Right cardiac atrium (tissue), 5 donors: ENCODE results near the gene PPP1R1C. TPM values are rescaled to one million over a fixed set of nuclear protein-coding genes. Genes with fewer than 3 reads are reported as not detected.
A peak's percentile ranks its signal among the peaks of the same experiment; 100 is the strongest.

ENCODE experiments used
- ATAC-seq, 2 donors: fragments of 200-7000 bp; cut with Tn5 transposase; one replicate each; pipeline versions ENCODE4 v1.8.0 to v1.9.1; 2020; ENCODE audit warnings: moderate library complexity in 2 of 2, mild to moderate bottlenecking in 1 of 2
- DNase-seq, 3 donors: peaks; one replicate each; pipeline ENCODE4 v3.0.0-alpha.2; 2020
- H3K27ac ChIP-seq: one replicate; pipeline ENCODE4 v1.5.1; 2013; ENCODE audit warnings: mild to moderate bottlenecking, low read length, control low read depth, moderate library complexity
- H3K27me3 ChIP-seq: one replicate; pipeline ENCODE4 v1.6.1; 2013; ENCODE audit not compliant: control insufficient read depth, insufficient read depth
- H3K4me1 ChIP-seq: one replicate; pipeline ENCODE4 v1.6.1; 2013; ENCODE audit warnings: low read length; ENCODE audit not compliant: control insufficient read depth, insufficient read depth
- H3K4me3 ChIP-seq: one replicate; pipeline ENCODE4 v1.5.1; 2013; ENCODE audit warnings: low read length, control low read depth
- H3K9me3 ChIP-seq: one replicate; pipeline ENCODE4 v1.6.1; 2013; ENCODE audit warnings: low read length; ENCODE audit not compliant: control insufficient read depth
- WGBS: extraction: QIAGEN DNeasy Blood & Tissue Kit; methylation state at CpG from one replicate; pipeline ENCODE4 v1.1.7; 2013; 5-methylcytosine and 5-hydroxymethylcytosine counted together
- intact Hi-C, 4 donors: fragments of 100-400 bp; cut with DNase I; formaldehyde crosslinking; loops; one replicate each; pipeline versions ENCODE4 v1.11.0 to v1.14.0; 2022 to 2023
- polyA plus RNA-seq: library from polyadenylated mRNA; stranded (reverse); fragments of 200-250 nt; gene quantifications from one replicate; pipeline ENCODE4 v1.2.3, GENCODE V29; 2013
- total RNA-seq, 4 donors: library from RNA; stranded (reverse); fragmentation: NEBNext Ultra II Directional; extraction: Animal tissue kit (Norgen Biotek cat#: 25700); gene quantifications; one replicate each; pipeline ENCODE4 v1.2.1, GENCODE V29; 2021
- donor health status: healthy with polysubstance abuse.
- donor health status: DM: no; HTN: yes; CAD: no.
- donor health status: DM: no; HTN: no; CAD: no.
- donor health status: DM: no; HTN: yes; CAD: no; lungs with severe emphysema.
- donor health status: DM: yes; HTN: yes; CAD: no.

PPP1R1C gene
- total and polyA plus RNA-seq, 5 donors = 5.5 to 18.0 (median 12.0) TPM

GRCh38 chr2:182113334-182113733, 127.7 kb downstream of the PPP1R1C start:
- ATAC-seq = no peak
- Histone ChIP-seq H3K4me3 (no peak overlapping the region), H3K27me3 (no peaks in the 10 kb centered on the region), H3K4me1 (no peaks in the 10 kb centered on the region), H3K27ac (no peak overlapping the region), H3K9me3 (no peaks in the 10 kb centered on the region)
- no peak for DNase-seq
- intact Hi-C loops = no loop called here
- WGBS = 70% methylated on average over 3 of the region's 3 CpGs

DNA sequence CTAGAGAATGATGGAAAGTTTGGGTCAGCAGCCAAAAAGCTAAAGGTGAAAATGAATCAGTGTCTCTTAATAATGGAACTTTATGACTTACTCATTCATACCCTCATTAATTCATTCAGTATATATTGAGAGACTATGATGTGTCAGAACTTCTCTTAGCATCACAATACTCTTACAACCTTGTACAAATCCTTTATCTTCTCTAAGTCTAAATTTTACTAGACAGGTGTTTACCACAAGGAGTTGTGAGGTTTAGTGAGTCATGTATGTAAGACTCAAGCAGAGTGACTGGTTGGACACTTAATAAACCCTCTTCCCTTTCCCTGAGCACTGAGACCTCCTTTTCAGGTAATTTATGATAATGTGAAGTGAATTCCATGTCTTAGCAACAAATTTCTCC, 129.6 kb downstream of the PPP1R1C start:
- no peak for ATAC-seq
- H3K9me3 ChIP-seq = no peaks in the 10 kb centered on the region
- intact Hi-C loops = no loop called here

GRCh38 chr2:182116774-182117173, 131.1 kb downstream of the PPP1R1C start:
- DNase-seq (no peak), ATAC-seq (no peak)
- intact Hi-C loops = no loop called here
- Histone ChIP-seq H3K27ac (no peak overlapping the region), H3K9me3 (no peaks in the 10 kb centered on the region), H3K27me3 (no peaks in the 10 kb centered on the region), H3K4me1 (no peaks in the 10 kb centered on the region), H3K4me3 (no peak overlapping the region)
- WGBS = 92% methylated on average over 2 of the region's 2 CpGs

More for the DNA sequence above, 129.6 kb downstream of the PPP1R1C start:
- DNase-seq = no peak
- Histone ChIP-seq H3K27ac (no peak overlapping the region), H3K4me1 (no peaks in the 10 kb centered on the region), H3K27me3 (no peaks in the 10 kb centered on the region), H3K4me3 (no peak overlapping the region)

DNA sequence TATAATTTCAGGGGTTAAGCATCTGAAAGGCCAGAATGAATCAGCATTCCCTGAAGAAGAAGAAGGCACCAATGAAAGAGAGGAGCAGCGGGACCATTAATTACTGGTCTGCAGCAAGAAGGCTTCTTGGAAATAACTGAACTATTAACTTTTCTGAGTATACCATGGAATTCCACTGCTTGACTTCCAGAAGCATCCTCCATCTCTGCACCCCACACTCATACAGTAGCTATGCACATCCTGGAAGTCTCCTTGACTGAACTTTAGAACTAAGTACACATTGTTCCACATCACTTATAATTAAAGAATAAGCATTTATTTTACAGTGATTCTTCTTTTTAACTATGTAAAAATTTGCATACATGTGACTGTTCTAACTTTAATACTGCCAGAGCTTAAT, 131.5 kb downstream of the PPP1R1C start:
- no peak overlapping the region for H3K4me3 ChIP-seq
- intact Hi-C loops = no loop called here
- H3K9me3 ChIP-seq = no peaks in the 10 kb centered on the region
- no peaks in the 10 kb centered on the region for H3K27me3 ChIP-seq
- DNase-seq = no peak
- 90% methylated on average over 1 of the region's 1 CpG for WGBS
- ATAC-seq = no peak
- no peak overlapping the region for H3K27ac ChIP-seq
- no peaks in the 10 kb centered on the region for H3K4me1 ChIP-seq

DNA sequence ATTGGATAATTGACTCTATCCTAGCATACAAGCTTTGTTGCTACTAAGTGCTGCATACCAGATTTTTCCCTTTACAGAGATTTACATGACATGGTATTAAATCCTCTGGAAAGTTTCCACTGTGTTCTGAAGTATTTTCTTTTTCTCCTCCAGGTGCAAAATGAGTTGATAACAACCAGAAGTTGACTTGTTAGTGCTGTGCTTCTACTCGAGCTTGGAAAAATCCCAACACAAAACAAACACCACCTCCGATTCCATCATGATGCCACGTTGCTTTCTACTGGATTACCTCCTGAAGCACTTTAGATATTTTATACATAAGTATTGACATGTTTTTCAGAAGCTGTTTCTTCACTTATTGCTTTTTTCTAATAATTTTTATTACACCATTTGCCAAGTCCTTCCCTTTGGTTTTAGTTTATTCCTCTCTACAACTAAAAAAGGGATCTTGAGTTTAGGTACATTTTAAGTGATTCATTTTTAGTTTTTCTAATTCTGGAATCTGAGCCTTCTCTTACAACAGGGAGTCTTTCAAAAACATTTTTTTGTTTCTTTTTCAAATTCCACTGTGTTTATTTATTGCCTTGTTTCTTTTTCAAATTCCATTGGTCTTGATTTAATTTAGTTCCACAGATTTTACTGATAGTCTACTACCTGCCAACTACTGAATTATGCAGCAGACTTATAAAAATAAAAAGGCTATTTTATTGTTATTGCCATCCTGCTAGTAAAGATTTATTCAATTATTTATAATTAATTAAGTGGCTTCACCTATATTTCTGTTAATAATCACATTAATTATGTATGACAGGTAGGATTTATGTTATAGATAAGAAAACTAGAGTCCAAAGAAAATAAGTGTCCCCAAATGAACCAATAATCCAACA, 143.4 kb downstream of the PPP1R1C start:
- 61% methylated on average over 3 of the region's 3 CpGs for WGBS
- no peak for DNase-seq
- Histone ChIP-seq H3K4me3 (no peak overlapping the region), H3K4me1 (peaks cover 4% of the 10 kb centered on the region), H3K9me3 (no peaks in the 10 kb centered on the region), H3K27me3 (no peaks in the 10 kb centered on the region), H3K27ac (no peak overlapping the region)
- ATAC-seq = no peak
- intact Hi-C loops = no loop called here

GRCh38 chr2:182132605-182133004, 147.0 kb downstream of the PPP1R1C start:
- intact Hi-C loops = no loop called here
- Histone ChIP-seq H3K27me3 (no peaks in the 10 kb centered on the region), H3K9me3 (no peaks in the 10 kb centered on the region), H3K4me3 (no peak overlapping the region), H3K4me1 (peaks cover 4% of the 10 kb centered on the region), H3K27ac (no peak overlapping the region)
- ATAC-seq (no peak), DNase-seq (no peak)

GRCh38 chr2:182133195-182133891, 147.7 kb downstream of the PPP1R1C start:
- no peak overlapping the region for H3K27ac ChIP-seq
- intact Hi-C loops = no loop called here
- H3K27me3 ChIP-seq = no peaks in the 10 kb centered on the region
- ATAC-seq (no peak), DNase-seq (no peak)
- peaks cover 4% of the 10 kb centered on the region for H3K4me1 ChIP-seq
- no peaks in the 10 kb centered on the region for H3K9me3 ChIP-seq
- 55% methylated on average over 1 of the region's 1 CpG for WGBS
- no peak overlapping the region for H3K4me3 ChIP-seq

DNA sequence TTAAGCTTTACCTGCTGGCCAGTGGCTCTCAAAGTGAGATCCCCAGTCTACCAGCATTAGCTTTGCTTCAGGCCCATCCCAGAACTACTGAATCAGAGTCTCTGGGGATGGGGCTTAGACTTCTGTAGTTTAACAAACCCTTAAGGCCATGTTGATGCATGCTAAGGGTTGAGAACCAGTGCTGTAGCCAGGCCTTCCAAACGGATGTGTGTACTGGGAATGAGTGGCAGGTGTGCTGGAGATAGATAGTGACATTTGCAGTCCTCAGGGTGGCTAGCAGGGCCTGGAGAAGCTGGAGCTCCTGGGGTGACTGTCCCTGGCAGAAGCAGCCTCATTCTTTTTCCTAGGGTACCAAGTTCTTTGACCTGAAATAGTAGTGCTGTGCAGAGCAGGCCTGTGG, 148.5 kb downstream of the PPP1R1C start:
- H3K4me1 ChIP-seq = peaks cover 4% of the 10 kb centered on the region
- ATAC-seq = no peak
- WGBS = 46% methylated on average over 1 of the region's 1 CpG
- H3K27me3 ChIP-seq = no peaks in the 10 kb centered on the region
- intact Hi-C loops = no loop called here
- no peak overlapping the region for H3K27ac ChIP-seq
- H3K4me3 ChIP-seq = no peak overlapping the region
- no peak for DNase-seq
- no peaks in the 10 kb centered on the region for H3K9me3 ChIP-seq

- peak in 1 of 2 donors; percentile 40 for ATAC-seq
- no peaks in the 10 kb centered on the region for H3K9me3 ChIP-seq
- no peak overlapping the region for H3K27ac ChIP-seq
- no peak overlapping the region for H3K4me3 ChIP-seq
- 34% methylated on average over 6 of the region's 6 CpGs for WGBS
- DNase-seq = no peak
- H3K27me3 ChIP-seq = no peaks in the 10 kb centered on the region
- peaks cover 2% of the 10 kb centered on the region for H3K4me1 ChIP-seq
- intact Hi-C loops = no loop called here
Observed at GRCh38 chr2:182142062-182142461, 156.4 kb downstream of the PPP1R1C start.

GRCh38 chr2:182144041-182144775, 158.6 kb downstream of the PPP1R1C start:
- H3K9me3 ChIP-seq = no peaks in the 10 kb centered on the region
- peaks cover 4% of the 10 kb centered on the region for H3K4me1 ChIP-seq
- no peak overlapping the region for H3K27ac ChIP-seq
- H3K4me3 ChIP-seq = no peak overlapping the region
- 61% methylated on average over 7 of the region's 7 CpGs for WGBS
- no peak for ATAC-seq
- intact Hi-C loops = no loop called here
- no peak for DNase-seq
- no peaks in the 10 kb centered on the region for H3K27me3 ChIP-seq

DNA sequence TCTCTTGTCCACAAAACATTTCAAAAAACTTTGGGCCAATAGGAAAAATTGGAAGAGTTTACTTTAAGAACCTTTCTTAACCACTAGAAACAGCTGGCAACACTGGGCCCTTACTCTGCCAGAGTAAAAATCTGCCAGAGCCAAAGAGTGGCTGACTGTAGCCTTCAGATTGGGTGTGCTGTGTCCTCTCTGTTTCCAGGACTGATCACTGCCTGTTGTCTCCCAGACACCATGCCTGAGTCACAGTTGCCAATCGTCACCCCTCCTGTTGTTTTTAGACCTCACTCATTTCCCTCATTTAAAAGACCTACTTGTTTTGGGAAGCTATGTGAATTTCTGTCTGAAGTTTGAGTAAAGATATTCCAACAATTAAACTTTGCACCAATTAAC, 159.1 kb downstream of the PPP1R1C start:
- 11% methylated on average over 1 of the region's 1 CpG for whole genome bisulfite sequencing
- intact Hi-C loops = no loop called here

More for the DNA sequence above, 159.1 kb downstream of the PPP1R1C start:
- DNase-seq (peak; percentile 53 to 83 (median 65)), ATAC-seq (peak; percentile 91)
- no peak overlapping the region for H3K4me3 ChIP-seq
- no peaks in the 10 kb centered on the region for H3K9me3 ChIP-seq
- no peaks in the 10 kb centered on the region for H3K27me3 ChIP-seq
- H3K4me1 ChIP-seq = peaks cover 4% of the 10 kb centered on the region
- H3K27ac ChIP-seq = no peak overlapping the region
